A549 (cell line): ENCODE data around the gene CFAP44. TPM values are rescaled to one million over a fixed set of nuclear protein-coding genes. Genes with fewer than 3 reads are reported as not detected.

Source experiments
- ATAC-seq, 2 experiments: fragments of 200-7000 bp in 1 of 2; fragments of >200 bp in 1 of 2; cut with Nextera tagmentation in 1 of 2; cut with Tn5 transposase in 1 of 2; 3 replicates each; pipeline versions ENCODE4 v1.8.0 to v1.9.1; 2018 to 2020; ENCODE audit warnings: mild to moderate bottlenecking in 1 of 2, moderate library complexity in 1 of 2
- CTCF ChIA-PET: fragments of 300-600 bp; sonication (Branson Sonifier 250); formaldehyde crosslinking; extraction: SDS; loops from one replicate; lab custom pipeline; 2021; ENCODE audit warnings: antibody characterized with exemption, inconsistent platforms; lab: Yijun Ruan, JAX
- POLR2A ChIA-PET: fragments of 350-600 bp; formaldehyde crosslinking; extraction: SDS; loops from one replicate; lab custom pipeline; 2021; ENCODE audit warnings: antibody characterized with exemption, inconsistent platforms; lab: Yijun Ruan, JAX
- DNase-seq, 2 experiments: peaks; one replicate each; pipeline versions ENCODE4 v3.0.0 to v3.0.0-alpha.2; 2011 to 2016; ENCODE audit warnings: low read depth in 1 of 2, low spot score in 1 of 2
- FAIRE-seq: peaks from 2 replicates; lab custom pipeline; 2011; peaks lifted over from hg19 to GRCh38; lab: Jason Lieb, UNC
- H3K27ac ChIP-seq, 2 experiments: fragments of >200 bp; sonication (Bioruptor Twin); formaldehyde crosslinking; 3 replicates each; pipeline ENCODE4 v1.5.1; 2016 to 2017
- H3K4me1 ChIP-seq: fragments of >200 bp; sonication (Bioruptor Twin); formaldehyde crosslinking; 3 replicates; pipeline ENCODE4 v1.6.1; 2016
- H3K4me2 ChIP-seq: fragments of >200 bp; sonication (Bioruptor Twin); formaldehyde crosslinking; 3 replicates; pipeline ENCODE4 v1.6.1; 2016
- H3K4me3 ChIP-seq: fragments of >200 bp; sonication (Bioruptor Twin); formaldehyde crosslinking; 3 replicates; pipeline ENCODE4 v1.5.1; 2016
- H3K9me3 ChIP-seq: fragments of >200 bp; sonication (Bioruptor Twin); formaldehyde crosslinking; 3 replicates; pipeline ENCODE4 v1.6.1; 2016
- CBX8 ChIP-seq: fragments of 200-600 bp; sonication (generic); IDR thresholded peaks from 2 replicates; pipeline ENCODE4 v1.6.1; 2016
- ESRRA ChIP-seq: fragments of 150-350 bp; IDR thresholded peaks from 2 replicates; pipeline ENCODE4 v1.6.1; 2014; ENCODE audit warnings: mild to moderate bottlenecking, low read length, borderline replicate concordance
- HEYL ChIP-seq: fragments of 250-450 bp; sonication (Bioruptor Pico); IDR thresholded peaks from 2 replicates; pipeline ENCODE4 v1.8.0; 2021; ENCODE audit warnings: mild to moderate bottlenecking, moderate library complexity
- JUN ChIP-seq, 2 experiments: fragments of >200 bp; sonication (Bioruptor Twin); formaldehyde crosslinking; IDR thresholded peaks; 2 replicates in 1 of 2; 3 replicates in 1 of 2; pipeline ENCODE4 v1.6.1; 2016 to 2017
- KDM1A ChIP-seq: fragments of 200-600 bp; sonication (generic); IDR thresholded peaks from 2 replicates; pipeline ENCODE4 v1.6.1; 2016; ENCODE audit warnings: low read depth, mild to moderate bottlenecking
- KDM5A ChIP-seq: fragments of 200-600 bp; sonication (generic); IDR thresholded peaks from 2 replicates; pipeline ENCODE4 v1.6.1; 2016; ENCODE audit warnings: antibody characterized with exemption, mild to moderate bottlenecking
- NFE2L2 ChIP-seq: fragments of 150-350 bp; conservative IDR thresholded peaks from 2 replicates; pipeline ENCODE4 v1.6.1; 2014; ENCODE audit warnings: low read length
- NPAS2 ChIP-seq: fragments of 250-450 bp; sonication (Bioruptor Pico); IDR thresholded peaks from 2 replicates; pipeline ENCODE4 v1.8.0; 2022; ENCODE audit warnings: mild to moderate bottlenecking, moderate library complexity, borderline replicate concordance
- NR3C1 ChIP-seq: fragments of >200 bp; sonication (Bioruptor Twin); formaldehyde crosslinking; IDR thresholded peaks from 3 replicates; pipeline ENCODE4 v1.6.1; 2017
- PHF8 ChIP-seq: fragments of 200-600 bp; sonication (generic); IDR thresholded peaks from 2 replicates; pipeline ENCODE4 v1.6.1; 2016; ENCODE audit warnings: low read depth, mild to moderate bottlenecking, antibody characterized with exemption, moderate library complexity, borderline replicate concordance
- POLR2AphosphoS2 ChIP-seq: conservative IDR thresholded peaks from 2 replicates; pipeline ENCODE4 v1.6.1; 2012; ENCODE audit warnings: low read length, improper control_type of control experiment, inconsistent platforms
- RFX5 ChIP-seq: fragments of 450-650 bp; IDR thresholded peaks from 2 replicates; pipeline ENCODE4 v1.7.1; 2014; ENCODE audit warnings: antibody characterized with exemption, mild to moderate bottlenecking, moderate library complexity
- RNF2 ChIP-seq: fragments of 200-600 bp; sonication (generic); IDR thresholded peaks from 2 replicates; pipeline ENCODE4 v1.6.1; 2016; ENCODE audit warnings: low read depth, mild to moderate bottlenecking, antibody characterized with exemption, moderate library complexity, borderline replicate concordance
- TP53 ChIP-seq: fragments of 250-450 bp; sonication (Bioruptor Pico); IDR thresholded peaks from 2 replicates; pipeline ENCODE4 v1.5.0; 2021; ENCODE audit warnings: mild to moderate bottlenecking, moderate library complexity
- ZC3H11A ChIP-seq: fragments of 450-650 bp; IDR thresholded peaks from 2 replicates; pipeline ENCODE4 v1.6.1; 2014; ENCODE audit warnings: antibody characterized with exemption, mild to moderate bottlenecking
- WGBS: methylation state at CpG from one replicate; pipeline ENCODE4 v1.1.6; 2017; ENCODE audit errors: missing lambda C conversion rate; 5-methylcytosine and 5-hydroxymethylcytosine counted together
- polyA plus RNA-seq, 4 experiments: library from polyadenylated mRNA; depleted of rRNA in 3 of 4; stranded (reverse); fragments of >200 nt; fragmentation: RNase III in 1 of 4; extraction: RNeasy Plus Mini Kit Qiagen cat#74134 plus additional on column Dnase treatment in 1 of 4; gene quantifications; 2 replicates in 3 of 4; 3 replicates in 1 of 4; pipeline ENCODE4 v1.2.3, GENCODE V29; 2011 to 2017
- TF ChIP-seq, protein P1 (sequence below): fragments of >200 bp; sonication (Bioruptor Twin); formaldehyde crosslinking; IDR thresholded peaks from 3 replicates; pipeline ENCODE4 v1.6.1; 2016
- TF ChIP-seq, protein P2 (sequence below): fragments of 150-350 bp; IDR thresholded peaks from 2 replicates; pipeline ENCODE4 v1.6.1; 2014; ENCODE audit warnings: low read depth, mild to moderate bottlenecking, low read length
- TF ChIP-seq, protein P3 (sequence below): IDR thresholded peaks from 2 replicates; pipeline ENCODE4 v1.6.1; 2012
- TF ChIP-seq, protein P4 (sequence below): fragments of >200 bp; sonication (Bioruptor Twin); formaldehyde crosslinking; IDR thresholded peaks from 2 replicates; pipeline ENCODE4 v1.6.1; 2016
- TF ChIP-seq, protein P5 (sequence below): fragments of 450-650 bp; IDR thresholded peaks from 2 replicates; pipeline ENCODE4 v1.6.1; 2014; ENCODE audit warnings: antibody characterized with exemption
- TF ChIP-seq, protein P6 (sequence below): fragments of 200-600 bp; sonication (generic); IDR thresholded peaks from 2 replicates; pipeline ENCODE4 v1.6.1; 2016; ENCODE audit warnings: antibody characterized with exemption, mild to moderate bottlenecking, moderate library complexity
- TF ChIP-seq, protein P7 (sequence below): fragments of >200 bp; sonication (Bioruptor Twin); formaldehyde crosslinking; IDR thresholded peaks from 3 replicates; pipeline ENCODE4 v1.5.1; 2016

Gene CFAP44
- polyA plus RNA-seq, 2 of the 4 experiments (the other 2 are of a cell fraction), result 4.5 to 9.4 TPM

DNA sequence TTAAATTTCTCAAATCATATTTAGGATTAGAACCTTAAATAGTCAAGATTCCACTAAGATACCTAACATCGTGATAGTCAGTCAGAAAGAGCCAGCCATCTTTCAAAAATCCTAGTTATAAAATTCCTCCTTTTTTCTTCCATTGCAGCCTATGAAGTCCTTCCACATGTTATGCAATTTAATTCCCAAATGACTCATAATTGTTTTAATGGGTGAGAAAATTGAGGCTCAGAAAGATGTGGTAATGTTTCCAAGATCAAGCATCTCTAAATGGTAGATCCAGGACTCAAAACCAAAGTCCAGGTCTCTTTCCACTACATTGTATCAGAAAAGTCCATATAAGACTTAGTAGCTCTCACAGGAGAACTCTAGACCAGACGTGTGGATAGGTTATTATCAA lies 9.5 kb downstream of the CFAP44 start:
- no peak overlapping the region for H3K4me3 ChIP-seq
- no peaks in the 10 kb centered on the region for H3K4me1 ChIP-seq
- TF ChIP-seq KDM1A, result no peak
- TF ChIP-seq RFX5, result no peak
- TF ChIP-seq, protein P1, sequence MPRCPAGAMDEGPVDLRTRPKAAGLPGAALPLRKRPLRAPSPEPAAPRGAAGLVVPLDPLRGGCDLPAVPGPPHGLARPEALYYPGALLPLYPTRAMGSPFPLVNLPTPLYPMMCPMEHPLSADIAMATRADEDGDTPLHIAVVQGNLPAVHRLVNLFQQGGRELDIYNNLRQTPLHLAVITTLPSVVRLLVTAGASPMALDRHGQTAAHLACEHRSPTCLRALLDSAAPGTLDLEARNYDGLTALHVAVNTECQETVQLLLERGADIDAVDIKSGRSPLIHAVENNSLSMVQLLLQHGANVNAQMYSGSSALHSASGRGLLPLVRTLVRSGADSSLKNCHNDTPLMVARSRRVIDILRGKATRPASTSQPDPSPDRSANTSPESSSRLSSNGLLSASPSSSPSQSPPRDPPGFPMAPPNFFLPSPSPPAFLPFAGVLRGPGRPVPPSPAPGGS, result no peak
- TF ChIP-seq, protein P2, sequence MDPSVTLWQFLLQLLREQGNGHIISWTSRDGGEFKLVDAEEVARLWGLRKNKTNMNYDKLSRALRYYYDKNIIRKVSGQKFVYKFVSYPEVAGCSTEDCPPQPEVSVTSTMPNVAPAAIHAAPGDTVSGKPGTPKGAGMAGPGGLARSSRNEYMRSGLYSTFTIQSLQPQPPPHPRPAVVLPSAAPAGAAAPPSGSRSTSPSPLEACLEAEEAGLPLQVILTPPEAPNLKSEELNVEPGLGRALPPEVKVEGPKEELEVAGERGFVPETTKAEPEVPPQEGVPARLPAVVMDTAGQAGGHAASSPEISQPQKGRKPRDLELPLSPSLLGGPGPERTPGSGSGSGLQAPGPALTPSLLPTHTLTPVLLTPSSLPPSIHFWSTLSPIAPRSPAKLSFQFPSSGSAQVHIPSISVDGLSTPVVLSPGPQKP, result no peak
- TF ChIP-seq, protein P3, sequence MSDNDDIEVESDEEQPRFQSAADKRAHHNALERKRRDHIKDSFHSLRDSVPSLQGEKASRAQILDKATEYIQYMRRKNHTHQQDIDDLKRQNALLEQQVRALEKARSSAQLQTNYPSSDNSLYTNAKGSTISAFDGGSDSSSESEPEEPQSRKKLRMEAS, result no peak
- no peak for TF ChIP-seq NFE2L2
- no peak for TF ChIP-seq HEYL
- TF ChIP-seq KDM5A, result no peak
- TF ChIP-seq, protein P4, sequence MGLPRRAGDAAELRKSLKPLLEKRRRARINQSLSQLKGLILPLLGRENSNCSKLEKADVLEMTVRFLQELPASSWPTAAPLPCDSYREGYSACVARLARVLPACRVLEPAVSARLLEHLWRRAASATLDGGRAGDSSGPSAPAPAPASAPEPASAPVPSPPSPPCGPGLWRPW, result no peak
- ChIA-PET POLR2A (no interaction called here), CTCF (no interaction called here)
- H3K9me3 ChIP-seq, result peaks cover 4% of the 10 kb centered on the region; the same call in 1 of the 3 replicates
- no peak for FAIRE-seq
- no peak overlapping the region for H3K4me2 ChIP-seq
- no peak for DNase-seq
- 90% methylated on average over 2 of the region's 2 CpGs for WGBS
- ATAC-seq, result no peak
- H3K27ac ChIP-seq, result no peak overlapping the region

DNA sequence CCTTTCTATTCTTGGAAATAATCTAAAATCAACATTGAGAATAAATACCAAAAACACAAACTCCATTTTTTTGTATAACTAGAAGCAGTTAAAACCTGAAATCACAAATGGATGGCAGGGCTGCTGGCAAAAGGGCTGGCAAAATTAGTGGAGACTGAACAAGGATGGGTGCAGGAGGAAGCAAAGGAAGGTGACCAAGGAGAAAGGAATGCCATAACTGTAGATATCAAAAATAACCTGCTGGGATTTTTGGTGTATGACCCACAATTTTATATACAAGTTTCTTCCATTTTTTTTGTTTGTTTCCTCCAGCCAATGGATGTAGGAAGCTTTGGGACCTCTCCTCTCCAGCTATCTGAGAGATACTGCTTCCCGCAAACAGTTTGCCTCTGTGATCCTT lies 12.7 kb downstream of the CFAP44 start:
- Histone ChIP-seq H3K4me1 (no peaks in the 10 kb centered on the region), H3K4me2 (no peak overlapping the region), H3K27ac (no peak overlapping the region), H3K9me3 (peaks cover 13% of the 10 kb centered on the region; the same call in 2 of the 3 replicates), H3K4me3 (no peak overlapping the region)
- ChIA-PET CTCF (no interaction called here), POLR2A (no interaction called here)
- DNase-seq, result no peak
- no peak for FAIRE-seq
- WGBS, result 93% methylated on average over 1 of the region's 1 CpG
- TF ChIP-seq ESRRA, result no peak
- no peak for TF ChIP-seq PHF8
- ATAC-seq, result no peak

DNA sequence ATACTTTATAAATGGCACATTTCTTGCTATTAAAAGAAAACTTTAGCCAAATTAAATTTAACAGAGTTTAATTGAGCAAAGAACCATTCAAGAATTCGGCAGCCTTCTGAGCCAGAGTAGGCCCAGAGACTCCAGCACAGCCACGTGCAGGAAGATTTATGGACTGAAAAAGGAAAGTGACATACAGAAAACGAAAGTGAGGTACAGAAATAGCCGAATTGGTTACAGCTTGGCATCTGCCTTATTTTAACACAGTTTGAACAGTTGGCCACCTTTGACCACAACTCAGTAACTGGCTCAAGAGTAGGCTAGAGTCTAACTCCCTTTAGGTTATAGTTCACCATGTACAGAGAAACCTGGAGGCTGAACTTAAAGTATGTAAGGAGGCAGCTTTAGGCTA lies 17.6 kb downstream of the CFAP44 start:
- ChIA-PET CTCF (no interaction called here), POLR2A (no interaction called here)
- Histone ChIP-seq H3K9me3 (peaks cover 13% of the 10 kb centered on the region; the same call in 2 of the 3 replicates), H3K27ac (no peak overlapping the region), H3K4me1 (no peaks in the 10 kb centered on the region), H3K4me3 (no peak overlapping the region), H3K4me2 (no peak overlapping the region)
- DNase-seq, result no peak
- WGBS, result 90% methylated on average over 4 of the region's 4 CpGs
- no peak for FAIRE-seq
- TF ChIP-seq, protein P5, sequence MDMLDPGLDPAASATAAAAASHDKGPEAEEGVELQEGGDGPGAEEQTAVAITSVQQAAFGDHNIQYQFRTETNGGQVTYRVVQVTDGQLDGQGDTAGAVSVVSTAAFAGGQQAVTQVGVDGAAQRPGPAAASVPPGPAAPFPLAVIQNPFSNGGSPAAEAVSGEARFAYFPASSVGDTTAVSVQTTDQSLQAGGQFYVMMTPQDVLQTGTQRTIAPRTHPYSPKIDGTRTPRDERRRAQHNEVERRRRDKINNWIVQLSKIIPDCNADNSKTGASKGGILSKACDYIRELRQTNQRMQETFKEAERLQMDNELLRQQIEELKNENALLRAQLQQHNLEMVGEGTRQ, result no peak
- no peak for TF ChIP-seq HEYL
- TF ChIP-seq ESRRA, result no peak
- no peak for TF ChIP-seq POLR2AphosphoS2
- no peak for TF ChIP-seq NFE2L2
- TF ChIP-seq NR3C1, result no peak
- TF ChIP-seq NPAS2 (CRISPR knock-in tag), result no peak
- TF ChIP-seq, protein P6, sequence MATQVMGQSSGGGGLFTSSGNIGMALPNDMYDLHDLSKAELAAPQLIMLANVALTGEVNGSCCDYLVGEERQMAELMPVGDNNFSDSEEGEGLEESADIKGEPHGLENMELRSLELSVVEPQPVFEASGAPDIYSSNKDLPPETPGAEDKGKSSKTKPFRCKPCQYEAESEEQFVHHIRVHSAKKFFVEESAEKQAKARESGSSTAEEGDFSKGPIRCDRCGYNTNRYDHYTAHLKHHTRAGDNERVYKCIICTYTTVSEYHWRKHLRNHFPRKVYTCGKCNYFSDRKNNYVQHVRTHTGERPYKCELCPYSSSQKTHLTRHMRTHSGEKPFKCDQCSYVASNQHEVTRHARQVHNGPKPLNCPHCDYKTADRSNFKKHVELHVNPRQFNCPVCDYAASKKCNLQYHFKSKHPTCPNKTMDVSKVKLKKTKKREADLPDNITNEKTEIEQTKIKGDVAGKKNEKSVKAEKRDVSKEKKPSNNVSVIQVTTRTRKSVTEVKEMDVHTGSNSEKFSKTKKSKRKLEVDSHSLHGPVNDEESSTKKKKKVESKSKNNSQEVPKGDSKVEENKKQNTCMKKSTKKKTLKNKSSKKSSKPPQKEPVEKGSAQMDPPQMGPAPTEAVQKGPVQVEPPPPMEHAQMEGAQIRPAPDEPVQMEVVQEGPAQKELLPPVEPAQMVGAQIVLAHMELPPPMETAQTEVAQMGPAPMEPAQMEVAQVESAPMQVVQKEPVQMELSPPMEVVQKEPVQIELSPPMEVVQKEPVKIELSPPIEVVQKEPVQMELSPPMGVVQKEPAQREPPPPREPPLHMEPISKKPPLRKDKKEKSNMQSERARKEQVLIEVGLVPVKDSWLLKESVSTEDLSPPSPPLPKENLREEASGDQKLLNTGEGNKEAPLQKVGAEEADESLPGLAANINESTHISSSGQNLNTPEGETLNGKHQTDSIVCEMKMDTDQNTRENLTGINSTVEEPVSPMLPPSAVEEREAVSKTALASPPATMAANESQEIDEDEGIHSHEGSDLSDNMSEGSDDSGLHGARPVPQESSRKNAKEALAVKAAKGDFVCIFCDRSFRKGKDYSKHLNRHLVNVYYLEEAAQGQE, result no peak
- TF ChIP-seq ZC3H11A, result no peak
- TF ChIP-seq RNF2, result no peak
- no peak for TF ChIP-seq CBX8
- no peak for TF ChIP-seq KDM1A
- no peak for TF ChIP-seq TP53
- TF ChIP-seq JUN (IDR thresholded peaks at IDR 0.05), result no peak
- TF ChIP-seq, protein P7, sequence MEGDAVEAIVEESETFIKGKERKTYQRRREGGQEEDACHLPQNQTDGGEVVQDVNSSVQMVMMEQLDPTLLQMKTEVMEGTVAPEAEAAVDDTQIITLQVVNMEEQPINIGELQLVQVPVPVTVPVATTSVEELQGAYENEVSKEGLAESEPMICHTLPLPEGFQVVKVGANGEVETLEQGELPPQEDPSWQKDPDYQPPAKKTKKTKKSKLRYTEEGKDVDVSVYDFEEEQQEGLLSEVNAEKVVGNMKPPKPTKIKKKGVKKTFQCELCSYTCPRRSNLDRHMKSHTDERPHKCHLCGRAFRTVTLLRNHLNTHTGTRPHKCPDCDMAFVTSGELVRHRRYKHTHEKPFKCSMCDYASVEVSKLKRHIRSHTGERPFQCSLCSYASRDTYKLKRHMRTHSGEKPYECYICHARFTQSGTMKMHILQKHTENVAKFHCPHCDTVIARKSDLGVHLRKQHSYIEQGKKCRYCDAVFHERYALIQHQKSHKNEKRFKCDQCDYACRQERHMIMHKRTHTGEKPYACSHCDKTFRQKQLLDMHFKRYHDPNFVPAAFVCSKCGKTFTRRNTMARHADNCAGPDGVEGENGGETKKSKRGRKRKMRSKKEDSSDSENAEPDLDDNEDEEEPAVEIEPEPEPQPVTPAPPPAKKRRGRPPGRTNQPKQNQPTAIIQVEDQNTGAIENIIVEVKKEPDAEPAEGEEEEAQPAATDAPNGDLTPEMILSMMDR, result no peak
- no peak for ATAC-seq
